ENCODE data around the gene TMEM200C. TPM values are rescaled to one million over a fixed set of nuclear protein-coding genes. Genes with fewer than 3 reads are reported as not detected.

The TMEM200C gene
- total and polyA plus RNA-seq, 2 experiments from 2014 or later, result 3.1 to 3.4 TPM

- no peaks in the 10 kb centered on the region for H3K27me3 ChIP-seq
- no peak overlapping the region for H3K4me2 ChIP-seq
- WGBS (ENCODE audit: low lambda C conversion rate, missing lambda C conversion rate), result 73% methylated on average over 2 of the region's 2 CpGs
- no peaks in the 10 kb centered on the region for H3K4me1 ChIP-seq (ENCODE audit: insufficient read depth)
- TF ChIP-seq EZH2phosphoT487 (IDR thresholded peaks at IDR 0.05; ENCODE audit: low read depth, severe bottlenecking, unreplicated experiment) (no peak), CTCF (IDR thresholded peaks at IDR 0.05; ENCODE audit: poor library complexity) (peak; percentile 41)
- no peaks in the 10 kb centered on the region for H3K9me2 ChIP-seq (replicated peaks; ENCODE audit: insufficient read depth)
- no peaks in the 10 kb centered on the region for H3K79me2 ChIP-seq
- H3K4me3 ChIP-seq, result no peak overlapping the region
- no peaks in the 10 kb centered on the region for H3K9me3 ChIP-seq (ENCODE audit: low read depth)
- H3K36me3 ChIP-seq (replicated peaks; ENCODE audit: insufficient read depth, low read depth), result no peaks in the 10 kb centered on the region
- no peak overlapping the region for H3K27ac ChIP-seq
- no peak overlapping the region for H2AFZ ChIP-seq
- no peaks in the 10 kb centered on the region for H4K20me1 ChIP-seq (ENCODE audit: insufficient read depth, poor library complexity, severe bottlenecking)
- no peak for DNase-seq (ENCODE audit: low spot score)
Measured at GRCh38 chr18:5841518-5841917, 53.8 kb downstream of the TMEM200C start.

GRCh38 chr18:5840547-5840946 is 54.8 kb downstream of the TMEM200C start:
- Histone ChIP-seq H2AFZ (no peak overlapping the region), H4K20me1 (ENCODE audit: insufficient read depth, poor library complexity, severe bottlenecking) (no peaks in the 10 kb centered on the region), H3K36me3 (replicated peaks; ENCODE audit: insufficient read depth, low read depth) (no peaks in the 10 kb centered on the region), H3K9me3 (ENCODE audit: low read depth) (no peaks in the 10 kb centered on the region), H3K79me2 (no peaks in the 10 kb centered on the region), H3K27ac (no peak overlapping the region), H3K9me2 (replicated peaks; ENCODE audit: insufficient read depth) (no peaks in the 10 kb centered on the region), H3K4me2 (no peak overlapping the region), H3K4me3 (no peak overlapping the region), H3K4me1 (ENCODE audit: insufficient read depth) (no peaks in the 10 kb centered on the region), H3K27me3 (no peaks in the 10 kb centered on the region)
- TF ChIP-seq EZH2phosphoT487 (IDR thresholded peaks at IDR 0.05; ENCODE audit: low read depth, severe bottlenecking, unreplicated experiment) (no peak), EZH2 (IDR thresholded peaks at IDR 0.05; ENCODE audit: borderline replicate concordance) (no peak), CTCF (IDR thresholded peaks at IDR 0.05; ENCODE audit: poor library complexity) (no peak)
- 85% methylated on average over 4 of the region's 4 CpGs for WGBS (ENCODE audit: low lambda C conversion rate, missing lambda C conversion rate)
- DNase-seq (ENCODE audit: low spot score), result no peak

- DNase-seq (ENCODE audit: low spot score), result no peak
- TF ChIP-seq CTCF (IDR thresholded peaks at IDR 0.05; ENCODE audit: poor library complexity) (no peak), EZH2 (IDR thresholded peaks at IDR 0.05; ENCODE audit: borderline replicate concordance) (no peak), EZH2phosphoT487 (IDR thresholded peaks at IDR 0.05; ENCODE audit: low read depth, severe bottlenecking, unreplicated experiment) (no peak)
Measured at GRCh38 chr18:5840025-5840424, 55.3 kb downstream of the TMEM200C start.

GRCh38 chr18:5839102-5839501 is 56.2 kb downstream of the TMEM200C start:
- DNase-seq (ENCODE audit: low spot score), result no peak
- 94% methylated on average over 8 of the region's 8 CpGs for WGBS (ENCODE audit: low lambda C conversion rate, missing lambda C conversion rate)
- no peaks in the 10 kb centered on the region for H3K36me3 ChIP-seq (replicated peaks; ENCODE audit: insufficient read depth, low read depth)
- no peaks in the 10 kb centered on the region for H3K9me3 ChIP-seq (ENCODE audit: low read depth)
- no peak overlapping the region for H3K27ac ChIP-seq
- TF ChIP-seq EZH2 (IDR thresholded peaks at IDR 0.05; ENCODE audit: borderline replicate concordance) (no peak), CTCF (IDR thresholded peaks at IDR 0.05; ENCODE audit: poor library complexity) (no peak), EZH2phosphoT487 (IDR thresholded peaks at IDR 0.05; ENCODE audit: low read depth, severe bottlenecking, unreplicated experiment) (no peak)
- no peaks in the 10 kb centered on the region for H4K20me1 ChIP-seq (ENCODE audit: insufficient read depth, poor library complexity, severe bottlenecking)
- no peaks in the 10 kb centered on the region for H3K9me2 ChIP-seq (replicated peaks; ENCODE audit: insufficient read depth)
- no peaks in the 10 kb centered on the region for H3K79me2 ChIP-seq
- H3K4me1 ChIP-seq (ENCODE audit: insufficient read depth), result no peaks in the 10 kb centered on the region
- H3K27me3 ChIP-seq, result no peaks in the 10 kb centered on the region
- no peak overlapping the region for H3K4me2 ChIP-seq
- no peak overlapping the region for H2AFZ ChIP-seq
- H3K4me3 ChIP-seq, result no peak overlapping the region

More at GRCh38 chr18:5840025-5840424, 55.3 kb downstream of the TMEM200C start:
- Histone ChIP-seq H3K27me3 (no peaks in the 10 kb centered on the region), H4K20me1 (ENCODE audit: insufficient read depth, poor library complexity, severe bottlenecking) (no peaks in the 10 kb centered on the region), H3K4me2 (no peak overlapping the region), H2AFZ (no peak overlapping the region), H3K9me2 (replicated peaks; ENCODE audit: insufficient read depth) (no peaks in the 10 kb centered on the region), H3K27ac (no peak overlapping the region), H3K79me2 (no peaks in the 10 kb centered on the region), H3K36me3 (replicated peaks; ENCODE audit: insufficient read depth, low read depth) (no peaks in the 10 kb centered on the region), H3K4me1 (ENCODE audit: insufficient read depth) (no peaks in the 10 kb centered on the region), H3K9me3 (ENCODE audit: low read depth) (no peaks in the 10 kb centered on the region), H3K4me3 (no peak overlapping the region)
- 71% methylated on average over 2 of the region's 2 CpGs for WGBS (ENCODE audit: low lambda C conversion rate, missing lambda C conversion rate)

All from hepatocyte (in vitro differentiated cells).